ENCODE data around the gene ZCCHC4.

ZCCHC4 gene

DNA sequence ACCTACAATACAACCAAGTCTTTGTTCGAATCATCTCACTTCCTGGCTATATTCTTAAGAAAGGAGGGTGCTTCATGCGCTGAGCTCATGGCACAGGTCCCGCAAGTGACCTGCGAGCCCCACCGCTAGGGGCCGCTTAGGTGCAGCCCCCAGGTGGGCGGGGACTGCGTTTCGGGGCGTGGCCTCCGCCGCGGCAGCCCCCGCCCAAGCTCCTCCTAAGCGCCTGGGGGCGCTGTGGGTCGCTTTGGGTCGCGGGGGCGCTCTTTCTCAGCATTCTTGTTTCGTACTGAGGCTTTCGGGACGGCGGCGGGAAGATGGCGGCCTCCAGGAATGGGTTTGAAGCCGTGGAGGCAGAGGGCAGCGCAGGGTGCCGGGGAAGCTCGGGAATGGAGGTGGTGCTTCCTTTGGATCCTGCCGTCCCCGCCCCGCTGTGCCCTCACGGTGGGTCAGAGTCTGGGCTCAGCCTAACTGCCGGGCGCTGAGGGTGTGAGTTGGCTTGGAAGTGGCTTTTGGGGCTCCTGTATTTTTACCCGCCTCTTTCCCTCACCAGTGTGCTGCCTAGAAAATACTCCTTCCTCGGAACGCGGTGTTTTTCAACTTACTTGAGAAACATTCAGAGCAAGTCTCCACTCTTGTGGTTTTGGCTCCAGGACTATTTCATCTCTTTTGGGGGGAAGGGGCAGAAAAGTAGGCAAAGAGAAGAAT, at the start of gene ZCCHC4:
TSS of gene ZCCHC4 (plus strand) at position 279 of the 705 bp plus-strand sequence. CDS start at position 315, 36 bp downstream.
- TF ChIP-seq GATA2 (IDR thresholded peaks at IDR 0.05; ENCODE audit: low read depth, low read length) (no peak; the same call in 1 of the 2 replicates), GATA3 (IDR thresholded peaks at IDR 0.05; ENCODE audit: low read depth, low read length) (no peak)

GRCh38 chr4:25271866-25272265, 40.7 kb upstream of the ZCCHC4 start:
- TF ChIP-seq GATA2 (IDR thresholded peaks at IDR 0.05; ENCODE audit: low read depth, low read length) (no peak), GATA3 (IDR thresholded peaks at IDR 0.05; ENCODE audit: low read depth, low read length) (no peak)

GRCh38 chr4:25280210-25280609, 32.4 kb upstream of the ZCCHC4 start:
- no peak for TF ChIP-seq GATA3 (IDR thresholded peaks at IDR 0.05; ENCODE audit: low read depth, low read length)
- TF ChIP-seq GATA2 (IDR thresholded peaks at IDR 0.05; ENCODE audit: low read depth, low read length): no peak

GRCh38 chr4:25283948-25284347, 28.6 kb upstream of the ZCCHC4 start:
- no peak for TF ChIP-seq GATA2 (IDR thresholded peaks at IDR 0.05; ENCODE audit: low read depth, low read length)

GRCh38 chr4:25284466-25284865, 28.1 kb upstream of the ZCCHC4 start:
- no peak for TF ChIP-seq GATA3 (IDR thresholded peaks at IDR 0.05; ENCODE audit: low read depth, low read length)
- TF ChIP-seq GATA2 (IDR thresholded peaks at IDR 0.05; ENCODE audit: low read depth, low read length): no peak

DNA sequence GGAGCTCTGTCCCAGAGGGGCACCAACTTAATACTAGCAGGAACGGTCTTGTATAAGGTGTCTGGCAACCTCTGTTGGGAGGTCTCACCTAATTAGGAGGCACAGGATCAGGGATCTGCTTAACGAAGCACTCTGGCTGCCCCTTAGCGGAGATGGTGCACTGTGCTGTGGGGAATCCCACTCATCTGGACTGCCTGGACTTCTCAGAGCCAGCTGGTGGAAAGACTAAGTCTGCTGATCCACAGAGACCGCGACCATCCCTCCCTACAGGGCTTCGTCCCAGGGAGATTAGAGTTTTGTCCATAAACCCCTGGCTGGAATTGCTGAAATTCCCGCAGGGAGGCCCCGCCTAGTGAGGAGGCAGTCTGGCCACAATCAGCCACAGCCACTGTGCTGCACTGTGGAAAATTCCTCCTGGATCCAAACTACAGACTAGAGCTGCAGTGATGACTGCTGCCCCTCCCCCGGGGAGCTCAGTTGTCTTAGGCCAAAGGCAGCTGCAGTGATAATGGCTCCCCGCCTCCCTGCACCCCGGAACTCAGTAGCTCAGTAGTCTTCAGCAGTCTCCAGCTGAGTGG, 22.0 kb upstream of the ZCCHC4 start:
- TF ChIP-seq GATA2 (IDR thresholded peaks at IDR 0.05; ENCODE audit: low read depth, low read length): no peak
- no peak for TF ChIP-seq GATA3 (IDR thresholded peaks at IDR 0.05; ENCODE audit: low read depth, low read length)

GRCh38 chr4:25291158-25291733, 21.3 kb upstream of the ZCCHC4 start:
- TF ChIP-seq GATA3 (IDR thresholded peaks at IDR 0.05; ENCODE audit: low read depth, low read length) (no peak), GATA2 (IDR thresholded peaks at IDR 0.05; ENCODE audit: low read depth, low read length) (no peak)

DNA sequence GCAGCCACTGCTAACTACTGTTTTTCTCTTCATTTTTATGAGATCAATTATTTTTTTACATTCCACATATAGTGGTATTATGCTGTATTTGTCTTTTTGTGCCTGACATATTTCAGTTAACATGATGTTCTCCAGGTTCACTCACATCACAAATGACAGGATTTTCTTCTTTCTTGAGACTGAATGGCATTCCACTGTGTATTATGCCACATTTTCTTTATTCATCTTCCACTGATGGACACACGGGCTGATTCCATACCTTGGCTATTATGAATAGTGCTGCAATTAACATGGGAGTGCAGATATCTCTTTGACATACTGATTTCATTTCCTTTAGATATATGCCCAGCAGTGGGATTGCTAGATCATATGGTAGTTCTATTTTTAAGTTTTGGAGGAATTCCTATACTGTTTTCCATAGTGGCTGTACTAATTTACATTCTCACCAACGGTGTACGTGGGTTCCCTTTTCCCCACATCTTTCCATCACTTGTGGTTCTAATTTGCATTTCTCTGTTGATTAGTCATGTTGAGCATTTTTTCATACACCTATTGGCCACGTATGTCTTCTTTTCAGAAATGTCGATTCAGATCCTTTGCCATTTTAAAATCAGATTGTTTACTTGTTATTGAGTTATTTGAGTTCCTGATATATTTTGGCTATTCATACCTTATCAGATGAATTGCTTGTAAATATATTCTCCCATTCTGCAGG, 14.9 kb upstream of the ZCCHC4 start:
- no peak for TF ChIP-seq GATA3 (IDR thresholded peaks at IDR 0.05; ENCODE audit: low read depth, low read length)
- TF ChIP-seq GATA2 (IDR thresholded peaks at IDR 0.05; ENCODE audit: low read depth, low read length): no peak

GRCh38 chr4:25299476-25300203, 12.9 kb upstream of the ZCCHC4 start:
- TF ChIP-seq GATA2 (IDR thresholded peaks at IDR 0.05; ENCODE audit: low read depth, low read length) (no peak), GATA3 (IDR thresholded peaks at IDR 0.05; ENCODE audit: low read depth, low read length) (no peak)

DNA sequence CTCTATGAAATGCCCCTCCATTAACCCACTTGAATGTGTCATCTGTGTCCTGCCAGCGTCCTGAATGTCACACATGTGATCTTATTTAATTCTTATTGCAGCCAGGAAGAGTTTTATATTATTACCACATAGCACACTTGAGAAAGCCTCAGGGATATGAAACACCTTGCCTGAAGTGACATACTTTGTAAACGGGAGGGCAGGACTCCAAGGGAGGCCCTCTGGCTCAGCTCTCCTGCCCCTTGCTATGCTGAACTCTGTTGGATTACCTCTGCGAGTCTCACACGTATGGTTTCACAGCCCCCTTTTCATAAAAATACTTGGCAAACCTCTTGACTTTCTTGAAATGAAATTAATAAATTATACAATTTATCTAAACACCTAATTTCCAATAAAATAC, 11.1 kb upstream of the ZCCHC4 start:
- TF ChIP-seq GATA3 (IDR thresholded peaks at IDR 0.05; ENCODE audit: low read depth, low read length) (no peak), GATA2 (IDR thresholded peaks at IDR 0.05; ENCODE audit: low read depth, low read length) (no peak)

DNA sequence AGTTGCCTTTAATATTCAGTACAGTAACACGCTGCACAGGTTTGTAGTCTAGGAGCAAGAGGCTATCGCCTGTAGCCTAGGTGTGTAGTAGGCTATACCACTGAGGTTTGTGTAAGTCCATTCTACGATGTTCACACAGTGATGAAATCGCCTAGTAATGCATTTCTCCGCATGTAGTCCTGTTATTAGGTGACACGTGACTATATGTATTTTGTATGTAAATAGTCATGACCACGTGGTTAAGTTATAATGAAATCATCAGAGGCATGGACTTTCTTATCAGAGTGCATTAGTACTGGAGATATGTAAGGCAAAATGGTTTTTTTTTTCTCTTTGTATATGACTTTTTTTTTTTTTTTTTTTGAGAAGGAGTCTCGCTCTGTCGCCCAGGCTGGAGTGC, 9.9 kb upstream of the ZCCHC4 start:
- TF ChIP-seq GATA3 (IDR thresholded peaks at IDR 0.05; ENCODE audit: low read depth, low read length) (no peak), GATA2 (IDR thresholded peaks at IDR 0.05; ENCODE audit: low read depth, low read length) (no peak)

- TF ChIP-seq GATA3 (IDR thresholded peaks at IDR 0.05; ENCODE audit: low read depth, low read length): no peak
- TF ChIP-seq GATA2 (IDR thresholded peaks at IDR 0.05; ENCODE audit: low read depth, low read length): no peak
Observed at GRCh38 chr4:25303578-25303977, 9.0 kb upstream of the ZCCHC4 start.

DNA sequence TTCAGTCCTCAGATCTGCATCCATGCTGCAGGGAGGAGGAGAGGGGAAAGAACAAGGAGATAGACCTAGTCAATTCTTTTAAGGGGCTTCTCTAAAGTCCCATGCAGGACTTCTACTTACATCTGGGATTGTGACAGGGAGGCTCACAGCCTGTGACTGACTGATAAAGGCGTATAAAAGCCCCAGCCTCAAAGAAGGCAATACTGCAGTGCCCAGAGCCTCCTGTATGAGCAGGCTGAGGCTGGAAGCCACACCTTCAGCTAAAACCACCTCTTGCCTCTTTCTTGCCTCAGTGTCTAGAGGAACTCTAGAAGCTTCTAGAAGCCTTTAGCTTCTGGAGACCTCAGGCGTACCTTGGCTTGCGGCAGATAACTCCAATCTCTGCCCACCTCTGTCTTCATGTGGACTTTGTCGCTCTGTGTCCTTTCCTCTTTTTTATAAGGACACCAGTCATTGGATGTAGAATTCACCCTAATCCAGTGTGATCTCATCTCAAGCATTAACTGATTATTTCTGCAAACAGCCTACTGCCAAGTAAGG, 6.0 kb upstream of the ZCCHC4 start:
- TF ChIP-seq GATA2 (IDR thresholded peaks at IDR 0.05; ENCODE audit: low read depth, low read length) (no peak), GATA3 (IDR thresholded peaks at IDR 0.05; ENCODE audit: low read depth, low read length) (no peak)

DNA sequence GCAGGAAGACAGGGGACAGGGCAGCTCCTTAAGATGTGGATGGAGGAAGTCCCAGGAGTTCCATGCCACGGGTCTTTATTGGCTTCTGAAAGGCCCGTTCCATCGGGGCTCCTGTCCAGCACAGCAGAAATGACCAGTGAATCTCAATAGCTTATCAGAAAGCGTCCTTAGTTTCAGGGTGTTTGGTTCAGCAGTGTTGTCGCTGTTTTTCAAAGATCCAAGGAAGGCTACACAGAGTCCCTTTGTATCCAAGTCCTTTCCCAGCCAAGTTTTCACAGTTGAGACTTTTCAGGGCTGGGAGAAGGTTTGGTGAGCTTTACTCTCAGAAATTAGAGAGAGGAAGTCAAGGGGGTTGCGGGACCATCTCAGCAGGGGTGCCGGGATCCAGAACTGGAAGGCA, 5.0 kb upstream of the ZCCHC4 start:
- no peak for TF ChIP-seq GATA3 (IDR thresholded peaks at IDR 0.05; ENCODE audit: low read depth, low read length)
- no peak for TF ChIP-seq GATA2 (IDR thresholded peaks at IDR 0.05; ENCODE audit: low read depth, low read length)
